Fibroblast of villous mesenchyme (primary cell): Measurements from ENCODE around the gene CDH4. TPM values are rescaled to one million over a fixed set of nuclear protein-coding genes. Genes with fewer than 3 reads are reported as not detected.
"Not testable (repeated sequence)": the region's sequence is repeated elsewhere in the genome, so short reads cannot be mapped to it uniquely, and the experiment has no call there.

Experiments used
- DNase-seq: peaks from one replicate; pipeline ENCODE4 v3.0.0-alpha.2; 2010; ENCODE audit warnings: low read depth
- H3K4me3 ChIP-seq: 2 replicates; pipeline ENCODE4 v1.5.1; 2011; ENCODE audit warnings: low read depth, mild to moderate bottlenecking, low read length
- total RNA-seq: library from RNA; depleted of rRNA; stranded (reverse); fragments of >200 nt; gene quantifications from 2 replicates; pipeline ENCODE4 v1.2.3, GENCODE V29; 2012
- TF ChIP-seq, protein P1 (sequence below): IDR thresholded peaks from 2 replicates; pipeline ENCODE4 v1.5.1; 2012; ENCODE audit warnings: low read depth, mild to moderate bottlenecking, low read length; ENCODE audit not compliant: insufficient read depth

The CDH4 gene
- total RNA-seq, 1 donor = 1.7 TPM

DNA sequence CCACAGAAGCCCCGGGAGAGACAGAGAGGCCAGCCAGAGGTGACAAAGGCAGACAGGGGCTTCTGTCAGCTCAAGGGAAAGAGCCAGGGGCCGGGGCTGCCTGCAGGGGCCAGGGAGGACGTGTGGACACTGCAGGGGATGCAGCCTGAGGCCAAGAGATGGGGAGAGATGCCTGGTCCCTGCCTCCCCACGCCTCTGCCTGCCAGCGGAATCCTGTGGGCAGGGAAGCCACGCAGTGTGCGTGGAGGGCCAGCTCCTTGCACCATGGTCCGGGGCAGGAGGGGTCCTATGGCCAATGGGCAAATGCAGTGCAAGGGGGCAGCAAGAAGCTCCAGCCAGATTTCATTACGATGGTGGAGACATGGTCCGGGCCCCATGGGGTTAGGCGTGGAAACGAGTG lies 224.9 kb downstream of the CDH4 start:
- H3K4me3 ChIP-seq = no peak overlapping the region
- TF ChIP-seq, protein P1, sequence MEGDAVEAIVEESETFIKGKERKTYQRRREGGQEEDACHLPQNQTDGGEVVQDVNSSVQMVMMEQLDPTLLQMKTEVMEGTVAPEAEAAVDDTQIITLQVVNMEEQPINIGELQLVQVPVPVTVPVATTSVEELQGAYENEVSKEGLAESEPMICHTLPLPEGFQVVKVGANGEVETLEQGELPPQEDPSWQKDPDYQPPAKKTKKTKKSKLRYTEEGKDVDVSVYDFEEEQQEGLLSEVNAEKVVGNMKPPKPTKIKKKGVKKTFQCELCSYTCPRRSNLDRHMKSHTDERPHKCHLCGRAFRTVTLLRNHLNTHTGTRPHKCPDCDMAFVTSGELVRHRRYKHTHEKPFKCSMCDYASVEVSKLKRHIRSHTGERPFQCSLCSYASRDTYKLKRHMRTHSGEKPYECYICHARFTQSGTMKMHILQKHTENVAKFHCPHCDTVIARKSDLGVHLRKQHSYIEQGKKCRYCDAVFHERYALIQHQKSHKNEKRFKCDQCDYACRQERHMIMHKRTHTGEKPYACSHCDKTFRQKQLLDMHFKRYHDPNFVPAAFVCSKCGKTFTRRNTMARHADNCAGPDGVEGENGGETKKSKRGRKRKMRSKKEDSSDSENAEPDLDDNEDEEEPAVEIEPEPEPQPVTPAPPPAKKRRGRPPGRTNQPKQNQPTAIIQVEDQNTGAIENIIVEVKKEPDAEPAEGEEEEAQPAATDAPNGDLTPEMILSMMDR = no peak
- DNase-seq = no peak

- TF ChIP-seq, protein P1 = no peak
- DNase-seq = no peak
- no peak overlapping the region for H3K4me3 ChIP-seq
Observed at GRCh38 chr20:61477451-61477861, 225.4 kb downstream of the CDH4 start.

- H3K4me3 ChIP-seq = no peak overlapping the region
- TF ChIP-seq, protein P1 = no peak
- no peak for DNase-seq
Observed at GRCh38 chr20:61478094-61478493, 226.0 kb downstream of the CDH4 start.

- H3K4me3 ChIP-seq = no peak overlapping the region
- TF ChIP-seq, protein P1 = no peak
- no peak for DNase-seq
Observed at GRCh38 chr20:61478611-61479305, 226.7 kb downstream of the CDH4 start.

DNA sequence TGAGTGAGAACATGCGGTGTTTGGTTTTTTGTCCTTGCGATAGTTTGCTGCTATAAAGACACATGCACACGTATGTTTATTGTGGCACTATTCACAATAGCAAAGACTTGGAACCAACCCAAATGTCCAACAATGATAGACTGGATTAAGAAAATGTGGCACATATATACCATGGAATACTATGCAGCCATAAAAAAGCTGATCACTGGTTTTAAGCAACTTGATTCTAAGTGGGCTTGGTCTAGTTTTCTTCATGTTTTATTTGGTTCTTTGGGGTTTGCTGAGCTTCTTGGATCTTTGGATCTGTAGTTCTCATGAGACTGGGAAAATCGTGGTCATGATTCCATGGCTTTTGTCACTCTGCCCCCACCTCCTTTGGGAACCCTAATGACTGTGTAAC lies 227.4 kb downstream of the CDH4 start:
- not testable (repeated sequence) for DNase-seq, H3K4me3 ChIP-seq

GRCh38 chr20:61480158-61480825 lies 228.2 kb downstream of the CDH4 start:
- DNase-seq = no peak
- TF ChIP-seq, protein P1 = no peak
- H3K4me3 ChIP-seq = no peak overlapping the region

DNA sequence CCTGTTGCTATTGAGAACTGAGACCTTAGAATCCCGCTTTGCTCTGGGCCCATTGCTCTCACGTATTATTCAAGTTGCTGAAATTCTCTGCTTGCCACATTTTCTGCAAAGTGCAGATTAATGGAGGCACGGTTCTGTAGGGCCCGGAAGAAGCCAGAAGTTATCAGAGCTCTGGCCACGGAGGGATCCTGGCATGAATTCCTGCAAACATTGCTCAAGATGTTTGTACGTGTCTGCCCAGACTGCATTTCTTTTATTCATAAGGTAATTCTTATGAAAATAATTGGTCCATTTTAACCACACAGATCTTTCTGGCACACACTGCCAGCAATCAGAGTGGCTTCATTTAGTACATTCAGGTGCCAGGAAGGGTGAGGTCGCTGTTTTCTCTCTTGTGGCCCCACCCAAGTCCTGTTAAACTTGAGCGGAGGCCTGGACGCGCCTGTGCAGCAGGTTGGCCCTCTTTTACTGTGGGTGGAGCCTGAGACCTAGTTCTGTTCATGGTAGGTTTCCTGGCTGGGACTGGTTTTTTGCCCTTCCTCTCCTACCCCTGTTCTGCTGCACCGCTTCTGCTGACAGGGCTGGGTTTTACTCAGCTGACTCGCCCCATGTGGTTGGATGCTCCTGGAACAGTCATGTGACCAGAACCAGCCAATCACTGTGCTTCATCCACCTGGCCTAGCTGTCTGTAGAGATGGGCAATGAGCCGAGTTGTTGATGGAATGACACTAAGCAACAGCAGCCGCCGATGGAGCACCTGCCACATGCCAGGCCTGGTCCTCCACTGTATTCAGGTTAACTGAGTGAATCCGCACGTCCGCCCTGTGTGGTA lies 230.2 kb downstream of the CDH4 start:
- DNase-seq = no peak
- H3K4me3 ChIP-seq = no peak overlapping the region
- TF ChIP-seq, protein P1 = no peak
